ENCODE results near the gene BRIP1. TPM values are rescaled to one million over a fixed set of nuclear protein-coding genes. Genes with fewer than 3 reads are reported as not detected.

Gene BRIP1
- polyA plus RNA-seq, 1 experiment: 2.9 TPM

- CTCF ChIA-PET: no interaction called here
- TF ChIP-seq CTCF (IDR thresholded peaks at IDR 0.05; ENCODE audit: insufficient read depth, low read depth, low read length): no peak
- no peaks in the 10 kb centered on the region for H3K36me3 ChIP-seq (ENCODE audit: control insufficient read depth, insufficient read depth, low read length)
- H3K27me3 ChIP-seq (ENCODE audit: control insufficient read depth, insufficient read depth, low read length): no peaks in the 10 kb centered on the region
- no peak for DNase-seq (ENCODE audit: low read depth)
- H3K4me3 ChIP-seq (ENCODE audit: low read depth, low read length): no peak overlapping the region
- POLR2A ChIA-PET: no interaction called here
Observed at GRCh38 chr17:61794792-61795191, 68.5 kb downstream of the BRIP1 start.

GRCh38 chr17:61794242-61794641 lies 69.1 kb downstream of the BRIP1 start:
- Histone ChIP-seq H3K4me3 (ENCODE audit: low read depth, low read length) (no peak overlapping the region), H3K27me3 (ENCODE audit: control insufficient read depth, insufficient read depth, low read length) (no peaks in the 10 kb centered on the region), H3K36me3 (ENCODE audit: control insufficient read depth, insufficient read depth, low read length) (no peaks in the 10 kb centered on the region)
- ChIA-PET POLR2A (no interaction called here), CTCF (no interaction called here)
- DNase-seq (ENCODE audit: low read depth): no peak
- no peak for TF ChIP-seq CTCF (IDR thresholded peaks at IDR 0.05; ENCODE audit: insufficient read depth, low read depth, low read length)

- TF ChIP-seq CTCF (IDR thresholded peaks at IDR 0.05; ENCODE audit: insufficient read depth, low read depth, low read length): no peak
- ChIA-PET POLR2A (no interaction called here), CTCF (no interaction called here)
- H3K36me3 ChIP-seq (ENCODE audit: control insufficient read depth, insufficient read depth, low read length): no peaks in the 10 kb centered on the region
- no peak overlapping the region for H3K4me3 ChIP-seq (ENCODE audit: low read depth, low read length)
- DNase-seq (ENCODE audit: low read depth): no peak
- no peaks in the 10 kb centered on the region for H3K27me3 ChIP-seq (ENCODE audit: control insufficient read depth, insufficient read depth, low read length)
Observed at GRCh38 chr17:61793565-61793964, 69.8 kb downstream of the BRIP1 start.

- POLR2A ChIA-PET: no interaction called here
- H3K4me3 ChIP-seq (ENCODE audit: low read depth, low read length): no peak overlapping the region
- H3K36me3 ChIP-seq (ENCODE audit: control insufficient read depth, insufficient read depth, low read length): no peaks in the 10 kb centered on the region
- TF ChIP-seq CTCF (IDR thresholded peaks at IDR 0.05; ENCODE audit: insufficient read depth, low read depth, low read length): no peak
- no peaks in the 10 kb centered on the region for H3K27me3 ChIP-seq (ENCODE audit: control insufficient read depth, insufficient read depth, low read length)
- CTCF ChIA-PET: interaction anchor here (0.7 kb wide), 1 partner anchor 79 kb away, joined by 4 read pairs; no protein-coding TSS in a partner anchor
- DNase-seq (ENCODE audit: low read depth): no peak
Observed at GRCh38 chr17:61789872-61790271, 73.5 kb downstream of the BRIP1 start.

- no peak overlapping the region for H3K4me3 ChIP-seq (ENCODE audit: low read depth, low read length)
- POLR2A ChIA-PET: no interaction called here
- no peaks in the 10 kb centered on the region for H3K27me3 ChIP-seq (ENCODE audit: control insufficient read depth, insufficient read depth, low read length)
- no peak for TF ChIP-seq CTCF (IDR thresholded peaks at IDR 0.05; ENCODE audit: insufficient read depth, low read depth, low read length)
- CTCF ChIA-PET: no interaction called here
- DNase-seq (ENCODE audit: low read depth): no peak
- no peaks in the 10 kb centered on the region for H3K36me3 ChIP-seq (ENCODE audit: control insufficient read depth, insufficient read depth, low read length)
Observed at GRCh38 chr17:61786088-61786487, 77.2 kb downstream of the BRIP1 start.
